GM19438 (cell line): ENCODE measurements around the gene WAPL.
A peak's percentile ranks its signal among the peaks of the same experiment; 100 is the strongest.

ENCODE experiments used
- ATAC-seq: cut with Tn5 transposase; IDR thresholded peaks from one replicate; pipeline ENCODE4 v1.9.1; 2021; ENCODE audit warnings: low read depth; ENCODE audit not compliant: unreplicated experiment

WAPL gene

GRCh38 chr10:86415583-86415982, 106.0 kb downstream of the WAPL start:
- no peak for ATAC-seq

- no peak for ATAC-seq
Observed at GRCh38 chr10:86415116-86415515, 106.5 kb downstream of the WAPL start.

DNA sequence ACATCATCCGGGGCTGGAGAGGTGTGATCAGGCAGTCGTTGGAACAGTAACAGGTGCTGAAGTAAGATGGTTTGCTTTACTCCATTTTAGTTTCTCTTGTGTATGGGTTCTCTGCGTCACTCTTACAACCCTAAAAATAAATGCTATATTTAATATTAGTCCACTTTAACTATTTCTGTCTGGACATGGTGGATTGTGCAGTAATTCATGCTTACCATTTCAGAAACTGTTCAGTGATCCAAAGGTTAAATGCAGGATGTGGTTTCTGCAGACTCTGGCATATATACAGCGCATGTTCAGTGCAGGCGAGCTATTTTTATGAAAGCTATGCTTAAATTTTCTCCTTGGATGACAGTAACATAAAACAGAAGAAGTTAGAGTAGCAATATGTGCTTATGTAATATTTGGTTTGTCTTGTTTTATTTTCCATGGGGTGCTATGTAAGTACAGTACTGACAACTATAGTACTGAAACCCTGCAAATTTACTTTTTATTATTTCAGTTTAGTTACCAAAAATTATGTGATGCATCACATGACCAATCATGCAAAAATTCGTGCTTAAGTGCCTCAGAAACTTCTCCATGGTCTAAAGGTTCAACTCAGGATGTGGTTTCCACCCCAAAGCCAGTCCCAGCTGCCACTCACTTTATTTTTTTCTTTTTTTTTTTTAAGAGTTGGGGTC, 108.4 kb downstream of the WAPL start:
- ATAC-seq: peak; percentile 71

DNA sequence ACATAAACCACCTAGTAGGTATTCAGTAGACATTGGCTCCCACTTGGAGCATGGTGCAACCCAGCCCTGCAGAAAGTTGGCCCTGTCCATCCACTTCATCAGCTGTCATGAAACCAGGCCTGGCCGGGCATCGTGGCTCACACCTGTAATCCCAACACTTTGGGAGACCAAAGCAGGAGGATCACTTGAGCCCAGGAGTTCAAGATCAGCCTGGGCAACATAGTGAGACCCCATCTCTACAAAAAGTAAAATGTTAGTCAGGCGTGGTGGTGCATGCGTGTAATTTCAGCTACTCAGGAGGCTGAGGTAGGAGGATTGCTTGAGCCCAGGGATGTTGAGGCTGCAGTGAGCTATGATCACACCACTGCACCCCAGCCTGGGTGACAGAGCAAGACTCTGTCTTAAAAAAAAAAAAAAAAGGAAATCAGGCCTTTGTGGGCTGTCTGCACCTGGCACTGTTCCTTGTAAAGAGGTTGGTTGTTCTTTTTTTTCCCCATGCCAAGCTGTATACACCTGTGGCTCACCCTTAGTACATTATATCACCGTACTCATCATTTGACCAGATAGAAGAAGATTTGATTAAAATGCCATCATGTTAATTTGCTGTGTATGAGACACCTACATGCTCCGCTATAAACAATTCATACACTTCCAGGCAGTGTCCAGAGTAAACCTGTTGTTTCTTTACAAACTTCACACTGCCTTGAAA, 109.6 kb downstream of the WAPL start:
- ATAC-seq: no peak

DNA sequence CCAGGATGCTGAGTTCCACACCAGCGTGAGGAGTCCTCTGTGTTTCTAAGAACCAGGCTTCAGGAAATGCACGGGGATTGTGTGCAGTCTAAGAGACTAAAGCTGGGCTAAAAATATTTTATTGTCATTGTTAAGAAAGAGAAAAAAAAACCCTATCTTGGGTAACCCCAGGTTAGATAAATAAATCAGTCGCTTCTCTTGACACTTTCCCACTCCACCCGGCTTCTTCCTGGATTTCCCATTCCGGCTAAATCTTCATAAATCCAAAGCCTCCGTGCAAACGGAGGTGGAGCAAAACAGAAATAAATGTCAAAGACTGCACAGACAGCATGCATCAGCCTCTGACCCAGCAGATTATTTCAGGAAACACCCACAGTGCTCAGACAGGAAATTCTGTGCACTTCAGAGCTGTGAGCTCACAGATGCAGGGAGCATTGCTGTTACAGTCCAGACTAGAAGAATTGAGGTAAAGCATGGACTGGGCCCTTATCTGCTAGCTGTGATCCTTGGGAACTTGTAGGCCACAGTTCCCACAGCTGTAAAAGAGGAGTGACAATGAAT, 110.2 kb downstream of the WAPL start:
- ATAC-seq: peak; percentile 46

DNA sequence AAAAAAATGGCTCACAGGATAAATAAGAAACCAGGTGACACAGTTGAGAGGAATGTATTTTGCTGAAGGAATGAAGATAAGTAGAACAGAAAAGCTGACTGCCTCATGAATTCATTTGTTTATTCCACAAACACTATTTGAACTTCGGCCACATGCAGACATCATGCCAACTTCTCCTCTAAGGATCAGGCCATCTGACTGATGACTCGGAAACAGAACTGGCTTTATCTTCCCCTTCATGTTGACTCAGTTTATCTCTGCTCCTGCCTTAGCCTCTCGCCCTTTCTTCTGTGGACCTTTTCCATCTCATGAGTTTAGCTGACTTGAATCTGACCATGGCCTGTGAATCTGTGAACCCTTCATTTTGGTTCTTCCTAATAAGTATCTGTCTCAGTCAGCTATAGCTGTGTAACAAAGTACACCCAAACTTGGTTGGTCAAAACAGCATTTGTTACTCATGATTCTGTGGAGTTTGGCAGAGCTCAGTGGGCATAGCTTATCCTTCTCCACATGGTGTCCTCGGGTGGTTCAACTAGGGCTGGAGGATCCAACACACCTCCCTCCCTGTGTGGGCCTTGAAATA, 111.0 kb downstream of the WAPL start:
- ATAC-seq: no peak

GRCh38 chr10:86409183-86409582, 112.4 kb downstream of the WAPL start:
- no peak for ATAC-seq

DNA sequence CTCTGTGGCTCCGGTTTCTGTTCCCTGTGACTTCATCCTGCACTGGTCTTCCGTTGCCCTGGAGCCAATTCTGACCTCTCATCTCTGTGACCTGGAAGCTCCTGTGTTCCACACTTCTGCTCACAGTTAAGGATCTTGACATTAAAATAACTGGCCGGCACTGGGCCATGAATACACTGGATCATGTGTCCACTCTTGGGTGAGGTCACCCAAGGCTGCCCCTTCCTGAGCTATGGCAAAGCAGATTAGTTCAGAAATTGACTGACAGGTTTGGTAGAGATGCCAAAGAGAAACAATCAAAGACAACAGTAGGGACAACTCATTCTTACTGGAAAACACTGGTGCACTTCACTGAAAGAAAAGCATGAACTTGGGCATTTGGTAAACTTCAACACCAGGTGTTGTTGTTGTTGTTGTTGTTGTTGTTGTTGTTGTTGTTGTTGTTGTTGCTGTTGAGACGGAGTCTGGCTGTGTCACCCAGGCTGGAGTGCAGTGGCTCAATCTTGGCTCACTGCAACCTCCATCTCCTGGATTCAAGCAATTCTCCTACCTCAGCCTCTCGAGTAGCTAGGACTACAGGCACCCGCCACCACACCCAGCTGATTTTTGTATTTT, 118.3 kb downstream of the WAPL start:
- no peak for ATAC-seq

- no peak for ATAC-seq
Observed at GRCh38 chr10:86402283-86402941, 119.2 kb downstream of the WAPL start.

GRCh38 chr10:86401588-86402282, 119.9 kb downstream of the WAPL start:
- no peak for ATAC-seq

DNA sequence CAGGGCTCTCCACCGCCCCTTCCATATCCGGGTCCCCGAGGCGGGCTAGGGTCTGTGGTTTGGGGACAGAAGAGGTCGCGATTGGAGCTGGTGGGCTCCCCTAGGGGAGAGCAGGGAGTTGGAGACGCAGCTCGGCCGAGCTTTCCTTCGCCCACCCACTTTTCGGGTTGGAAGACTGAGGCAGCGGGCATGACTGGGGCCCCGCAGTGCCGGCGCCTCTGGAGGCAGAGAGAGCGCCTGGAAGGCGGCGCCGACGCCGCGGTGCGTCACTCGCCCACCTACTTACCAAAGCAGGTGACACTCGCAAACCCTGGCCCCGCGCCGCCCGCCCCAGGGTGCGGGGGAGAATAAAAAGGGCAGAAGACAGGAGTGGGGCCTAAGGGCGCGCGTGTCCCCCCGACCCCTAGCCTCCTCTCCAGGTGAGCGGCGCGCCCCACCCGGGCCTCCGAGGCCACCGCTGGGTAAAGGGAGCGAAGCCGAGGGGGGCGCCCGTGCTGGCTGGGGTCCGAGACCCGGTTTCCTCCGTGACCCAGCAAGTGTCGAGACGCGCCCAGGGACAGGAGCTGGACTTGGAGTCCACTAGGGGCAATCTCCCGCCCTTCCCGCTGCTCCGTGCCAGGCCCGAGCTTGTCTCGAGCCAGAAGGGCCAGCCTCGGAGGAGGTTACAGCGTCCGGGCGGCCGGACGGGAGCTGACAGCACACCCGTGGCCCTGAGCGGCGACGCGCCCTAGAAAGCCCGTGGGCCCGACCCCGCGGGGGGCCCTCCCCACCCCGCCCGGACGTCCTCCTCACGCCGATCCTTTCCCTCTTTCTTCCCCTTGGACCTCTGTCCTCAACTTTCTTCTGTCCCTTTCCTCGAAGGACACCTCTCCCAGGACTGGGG, 120.6 kb downstream of the WAPL start:
- peak; percentile 23 for ATAC-seq

- ATAC-seq: peak; percentile 91
Observed at GRCh38 chr10:86399879-86400704, 121.5 kb downstream of the WAPL start.

DNA sequence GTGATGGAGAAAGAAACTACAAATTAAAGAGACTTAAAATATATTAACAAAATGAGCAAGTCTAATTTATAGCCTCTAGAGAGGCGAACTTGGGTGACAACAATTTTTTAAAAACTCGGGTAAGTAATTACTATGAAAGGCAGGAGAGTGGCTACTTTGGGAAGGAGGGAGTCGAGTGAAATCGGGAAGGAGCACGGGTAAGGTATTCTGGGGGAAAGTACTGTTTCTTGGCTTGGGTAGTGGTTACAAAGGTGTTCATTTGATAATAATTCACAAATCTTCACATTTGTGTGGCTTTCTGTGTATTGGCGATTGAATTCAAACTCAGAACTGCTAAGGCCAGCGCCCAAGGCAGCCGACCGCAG, 122.1 kb downstream of the WAPL start:
- no peak for ATAC-seq

- ATAC-seq: no peak
Observed at GRCh38 chr10:86397120-86397519, 124.5 kb downstream of the WAPL start.

GRCh38 chr10:86393862-86394455, 127.6 kb downstream of the WAPL start:
- ATAC-seq: no peak

- no peak for ATAC-seq
Observed at GRCh38 chr10:86393362-86393761, 128.2 kb downstream of the WAPL start.

DNA sequence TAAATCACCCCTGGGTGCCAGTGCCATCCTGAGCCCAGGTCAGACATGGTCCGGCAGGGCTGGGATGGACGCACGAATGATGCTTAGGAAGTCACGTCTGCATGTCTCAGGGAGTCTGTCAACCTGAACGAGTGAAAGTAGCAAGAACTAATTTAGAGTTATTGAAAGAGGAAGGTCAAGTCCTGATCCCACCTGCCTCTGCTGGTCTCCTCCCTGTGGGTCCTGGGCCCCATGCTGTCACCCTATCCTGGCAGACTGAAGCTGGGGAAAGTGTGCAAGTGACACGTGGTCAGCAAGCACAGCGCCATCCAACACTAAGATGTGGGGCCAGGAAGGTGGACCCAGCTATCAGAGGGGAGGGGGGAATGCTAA, 128.9 kb downstream of the WAPL start:
- peak; percentile 50 for ATAC-seq
